Endothelial cell of umbilical vein (primary cell): ENCODE results near the gene P2RX1. TPM values are rescaled to one million over a fixed set of nuclear protein-coding genes. Genes with fewer than 3 reads are reported as not detected.

ENCODE experiments used
- BruUV-seq: library from RNA; stranded (reverse); fragments of 400-500 nt; replicated peaks from 2 replicates; lab custom pipeline; 2021; lab: Mats Ljungman, UMichigan
- CTCF ChIA-PET: fragments of 300-600, 350-600 bp; sonication (Branson Sonifier 250); formaldehyde crosslinking; loops from one replicate; lab custom pipeline; 2021; ENCODE audit warnings: antibody characterized with exemption, inconsistent platforms; lab: Charles Lee
- POLR2A ChIA-PET: fragments of 300-600, 350-600 bp; sonication (Branson Sonifier 250); formaldehyde crosslinking; loops from one replicate; lab custom pipeline; 2021; ENCODE audit warnings: antibody characterized with exemption, inconsistent platforms; lab: Charles Lee
- DNase-seq: peaks from one replicate; pipeline ENCODE4 v3.0.0-alpha.2; 2011; ENCODE audit warnings: low read depth, low spot score
- FAIRE-seq: peaks from 2 replicates; lab custom pipeline; 2011; peaks lifted over from hg19 to GRCh38; lab: Jason Lieb, UNC
- H2AFZ ChIP-seq: 2 replicates; pipeline ENCODE4 v1.6.0; 2012; ENCODE audit warnings: low read depth, low read length, control low read depth, inconsistent platforms
- H3K27ac ChIP-seq: 2 replicates; pipeline ENCODE4 v1.5.1; 2011; ENCODE audit warnings: low read depth, mild to moderate bottlenecking, control low read depth, low read length, moderate library complexity; ENCODE audit not compliant: insufficient read depth
- H3K27me3 ChIP-seq, 2 experiments: 2 replicates each; pipeline versions ENCODE4 v1.6.0 to v1.6.1; 2011; ENCODE audit warnings: low read length in 2 of 2, mixed read lengths in 1 of 2; ENCODE audit not compliant: control insufficient read depth in 2 of 2, insufficient read depth in 2 of 2
- H3K36me3 ChIP-seq, 2 experiments: 2 replicates in 1 of 2; 3 replicates in 1 of 2; pipeline ENCODE4 v1.5.1; 2011; ENCODE audit warnings: low read length in 2 of 2, mild to moderate bottlenecking in 1 of 2, moderate library complexity in 1 of 2; ENCODE audit not compliant: control insufficient read depth in 2 of 2, insufficient read depth in 2 of 2; ENCODE audit errors: extremely low read depth in 1 of 2
- H3K4me1 ChIP-seq: 3 replicates; pipeline ENCODE4 v1.5.1; 2011; ENCODE audit warnings: mild to moderate bottlenecking, low read length; ENCODE audit not compliant: control insufficient read depth, insufficient read depth; ENCODE audit errors: extremely low read depth
- H3K4me2 ChIP-seq: 2 replicates; pipeline ENCODE4 v1.6.1; 2011; ENCODE audit warnings: low read length, control low read depth, mixed read lengths; ENCODE audit not compliant: insufficient read depth
- H3K4me3 ChIP-seq, 3 experiments: fragments of 200-600 bp in 1 of 3; sonication (generic), shearing (Covaris generic) in 1 of 3; replicated peaks in 1 of 3; 2 replicates each; pipeline ENCODE4 v1.5.1; 2011 to 2016; ENCODE audit warnings: control low read depth in 3 of 3, low read length in 3 of 3, mild to moderate bottlenecking in 2 of 3, inconsistent platforms in 1 of 3, low read depth in 1 of 3, moderate library complexity in 1 of 3; ENCODE audit not compliant: insufficient read depth in 1 of 3
- H3K79me2 ChIP-seq: 2 replicates; pipeline ENCODE4 v1.6.0; 2012; ENCODE audit warnings: low read length, inconsistent platforms; ENCODE audit not compliant: control insufficient read depth, insufficient read depth
- H3K9ac ChIP-seq: replicated peaks from 2 replicates; pipeline ENCODE3; 2011; ENCODE audit warnings: low read length, control low read depth; ENCODE audit not compliant: insufficient read depth; ENCODE audit errors: extremely low read depth
- H3K9me1 ChIP-seq: replicated peaks from 3 replicates; pipeline ENCODE4 v1.6.0; 2011; ENCODE audit warnings: mild to moderate bottlenecking, low read length; ENCODE audit not compliant: control insufficient read depth, insufficient read depth; ENCODE audit errors: extremely low read depth
- H3K9me3 ChIP-seq: replicated peaks from 2 replicates; pipeline ENCODE4 v1.5.1; 2012; ENCODE audit warnings: low read length, inconsistent platforms; ENCODE audit not compliant: control insufficient read depth, insufficient read depth
- H4K20me1 ChIP-seq: replicated peaks from 2 replicates; pipeline ENCODE3; 2011; ENCODE audit warnings: mild to moderate bottlenecking, low read length; ENCODE audit not compliant: control insufficient read depth, insufficient read depth; ENCODE audit errors: extremely low read depth
- CTCF ChIP-seq, 2 donors: IDR thresholded peaks; 1 replicate in 1 of 2; 2 replicates in 1 of 2; pipeline ENCODE4 v1.5.1; 2011; ENCODE audit warnings: low read length in 2 of 2, mild to moderate bottlenecking in 2 of 2, moderate library complexity in 2 of 2, control low read depth in 1 of 2, inconsistent platforms in 1 of 2, low read depth in 1 of 2; ENCODE audit not compliant: insufficient read depth in 1 of 2; ENCODE audit errors: extremely low read depth in 1 of 2
- EZH2 ChIP-seq: IDR thresholded peaks from 2 replicates; pipeline ENCODE4 v1.6.1; 2012; ENCODE audit warnings: borderline replicate concordance, low read depth, mild to moderate bottlenecking, moderate library complexity, low read length, inconsistent platforms; ENCODE audit not compliant: severe bottlenecking
- FOS ChIP-seq: IDR thresholded peaks from 2 replicates; pipeline ENCODE4 v1.6.1; 2011; ENCODE audit warnings: mild to moderate bottlenecking, low read length, moderate library complexity, borderline replicate concordance; ENCODE audit not compliant: insufficient read depth
- GATA2 ChIP-seq: IDR thresholded peaks from 2 replicates; pipeline ENCODE4 v1.7.0; 2011; ENCODE audit warnings: low read depth, mild to moderate bottlenecking, moderate library complexity, mixed read lengths, low read length; ENCODE audit not compliant: insufficient read length, insufficient read depth
- JUN ChIP-seq: IDR thresholded peaks from 2 replicates; pipeline ENCODE4 v1.6.1; 2011; ENCODE audit warnings: borderline replicate concordance, low read depth; ENCODE audit not compliant: insufficient read length, insufficient read depth
- MAX ChIP-seq: IDR thresholded peaks from 2 replicates; pipeline ENCODE4 v1.6.1; 2011; ENCODE audit not compliant: insufficient read depth, insufficient read length
- MYC ChIP-seq: IDR thresholded peaks from one replicate; pipeline ENCODE4 v1.6.1; 2011; ENCODE audit warnings: mild to moderate bottlenecking, low read depth, low read length
- POLR2A ChIP-seq: IDR thresholded peaks from 2 replicates; pipeline ENCODE4 v1.6.1; 2012; ENCODE audit warnings: low read depth, mild to moderate bottlenecking, control low read depth, low read length
- POLR2AphosphoS5 ChIP-seq: IDR thresholded peaks from 2 replicates; pipeline ENCODE4 v1.6.1; 2012; ENCODE audit warnings: low read depth, mild to moderate bottlenecking, control low read depth, low read length, moderate library complexity; ENCODE audit not compliant: insufficient read depth
- dilution Hi-C: fragments of 300-500 bp; cut with MboI; formaldehyde crosslinking; loops from one replicate; pipeline ENCODE4 v1.15.0; 2019; ENCODE audit warnings: low sequenced_read_pairs; ENCODE audit not compliant: extremely low pct_ligation_motif_present
- intact Hi-C: fragments of 100-400 bp; cut with micrococcal nuclease; formaldehyde crosslinking; loops from one replicate; pipeline ENCODE4 v1.10.0; 2022
- polyA plus RNA-seq, 4 experiments: library from polyadenylated mRNA; depleted of rRNA in 3 of 4; stranded (reverse) in 3 of 4; unstranded in 1 of 4; fragments of >200 nt; gene quantifications; 2 replicates each; pipeline versions ENCODE4 v1.2.1 to v1.2.3, GENCODE V29; 2011 to 2012; ENCODE audit warnings: missing spikeins in 1 of 4
- total RNA-seq: library from RNA; stranded (reverse); gene quantifications from 2 replicates; pipeline ENCODE4 v1.2.3, GENCODE V29; 2021

P2RX1 gene
- total and polyA plus RNA-seq, 2 donors (not counting 3 experiments of a cell fraction or from before 2014, with no cell fraction given): not detected

- Histone ChIP-seq H3K9ac (peak overlapping the region; percentile 20), H3K4me2 (no peak overlapping the region), H3K79me2 (peaks cover 21% of the 10 kb centered on the region), H2AFZ (no peak overlapping the region), H3K9me1 (no peaks in the 10 kb centered on the region), H3K27ac (peak overlapping the region; percentile 72), H3K36me3 (no peaks in the 10 kb centered on the region), H3K4me1 (peaks cover 70% of the 10 kb centered on the region), H4K20me1 (no peaks in the 10 kb centered on the region), H3K27me3 (no peaks in the 10 kb centered on the region), H3K4me3 (no peak overlapping the region), H3K9me3 (no peaks in the 10 kb centered on the region)
- POLR2A ChIA-PET: no interaction called here
- no peak for DNase-seq
- dilution Hi-C loops: no loop called here
- CTCF ChIA-PET: interaction anchor here (0.6 to 9.2 kb wide), 7 partner anchors 23 to 152 kb away, joined by 3 to 82 read pairs (median 5); partner anchors contain the start of gene NCBP3
- no peak for TF ChIP-seq MYC
- no peak for TF ChIP-seq CTCF (IDR thresholded peaks at IDR 0.05; ENCODE audit: extremely low read depth in 1 of 2, insufficient read depth in 1 of 2, low read depth in 1 of 2, low read length in 2 of 2)
- TF ChIP-seq FOS: no peak
- TF ChIP-seq GATA2: no peak
- TF ChIP-seq POLR2AphosphoS5: no peak
- TF ChIP-seq POLR2A: no peak
- no peak for TF ChIP-seq EZH2
- TF ChIP-seq JUN: no peak
- no peak for TF ChIP-seq MAX
- FAIRE-seq: peak; percentile 18
- no TSS peak for BruUV-seq
- intact Hi-C loops: no loop called here
Measured at GRCh38 chr17:3889325-3890012, 26.8 kb downstream of the P2RX1 start.
